Activated CD4-positive, alpha-beta memory T cell treated with anti-CD3 and anti-CD28 coated beads, Interleukin-2, amount 10 ng/mL, durations not matched to agents 7 days and 5 days (primary cell): ENCODE measurements around the gene ZNF287. TPM values are rescaled to one million over a fixed set of nuclear protein-coding genes. Genes with fewer than 3 reads are reported as not detected.
"Not testable (repeated sequence)": the region's sequence is repeated elsewhere in the genome, so short reads cannot be mapped to it uniquely, and the experiment has no call there.

Source experiments
- CTCF ChIA-PET: fragments of 350-600 bp; sonication (Branson Sonifier 250); formaldehyde crosslinking; loops from one replicate; lab custom pipeline; 2021; ENCODE audit warnings: antibody characterized with exemption, inconsistent platforms; lab: Charles Lee
- POLR2A ChIA-PET: fragments of 350-600 bp; sonication (Branson Sonifier 250); formaldehyde crosslinking; loops from one replicate; lab custom pipeline; 2021; ENCODE audit warnings: antibody characterized with exemption; lab: Charles Lee
- DNase-seq: peaks from one replicate; pipeline ENCODE4 v3.0.0-alpha.2; 2020
- H3K27ac Mint-ChIP-seq: one replicate; pipeline ENCODE4 v1.8.0; 2021; ENCODE audit warnings: mild to moderate bottlenecking, mixed read lengths
- H3K27me3 Mint-ChIP-seq: one replicate; pipeline ENCODE4 v1.8.0; 2021; ENCODE audit warnings: mixed read lengths
- H3K36me3 Mint-ChIP-seq: one replicate; pipeline ENCODE4 v1.8.0; 2021; ENCODE audit warnings: low read depth, mixed read lengths
- H3K4me1 Mint-ChIP-seq: one replicate; pipeline ENCODE4 v1.8.0; 2021; ENCODE audit warnings: mixed read lengths
- H3K4me3 Mint-ChIP-seq: one replicate; pipeline ENCODE4 v1.8.0; 2021; ENCODE audit warnings: mild to moderate bottlenecking, mixed read lengths
- H3K9me3 Mint-ChIP-seq: one replicate; pipeline ENCODE4 v1.8.0; 2021; ENCODE audit warnings: mixed read lengths
- total RNA-seq, 2 experiments: library from RNA; stranded (reverse); gene quantifications; one replicate each; pipeline ENCODE4 v1.2.3, GENCODE V29; 2021

The ZNF287 gene
- total RNA-seq, 2 experiments from 2014 or later, result 7.4 TPM

GRCh38 chr17:16551878-16552636 is 16.9 kb downstream of the ZNF287 start:
- CTCF ChIA-PET, result no interaction called here
- peaks cover 46% of the 10 kb centered on the region for H3K36me3 Mint-ChIP-seq

GRCh38 chr17:16537130-16537458 is 31.9 kb downstream of the ZNF287 start:
- no peak for DNase-seq
- peaks cover 18% of the 10 kb centered on the region for H3K9me3 Mint-ChIP-seq
- peak overlapping the region; percentile 97 for H3K27ac Mint-ChIP-seq
- H3K36me3 Mint-ChIP-seq, result peaks cover 9% of the 10 kb centered on the region
- CTCF ChIA-PET, result interaction anchor here (1.0 to 3.0 kb wide), 7 partner anchors 14 to 156 kb away, joined by 3 to 34 read pairs (median 4); partner anchors contain the start of genes TRPV2 and UBB
- peaks cover 3% of the 10 kb centered on the region for H3K27me3 Mint-ChIP-seq
- H3K4me1 Mint-ChIP-seq, result peaks cover 19% of the 10 kb centered on the region
- POLR2A ChIA-PET, result interaction anchor here (1.8 to 2.6 kb wide), 4 partner anchors 47 to 322 kb away, joined by 6 to 15 read pairs (median 8); partner anchors contain the start of gene NCOR1
- H3K4me3 Mint-ChIP-seq, result peak overlapping the region; percentile 97

More at GRCh38 chr17:16551878-16552636, 16.9 kb downstream of the ZNF287 start:
- Mint-ChIP-seq H3K27me3 (no peaks in the 10 kb centered on the region), H3K27ac (no peak overlapping the region), H3K4me3 (no peak overlapping the region), H3K4me1 (no peaks in the 10 kb centered on the region), H3K9me3 (peaks cover 71% of the 10 kb centered on the region)
- POLR2A ChIA-PET, result no interaction called here
- DNase-seq, result no peak

GRCh38 chr17:16534236-16534635 is 34.8 kb downstream of the ZNF287 start:
- Mint-ChIP-seq H3K36me3 (peaks cover 9% of the 10 kb centered on the region), H3K27me3 (peaks cover 12% of the 10 kb centered on the region), H3K27ac (no peak overlapping the region), H3K4me3 (no peak overlapping the region), H3K9me3 (peaks cover 8% of the 10 kb centered on the region), H3K4me1 (peaks cover 19% of the 10 kb centered on the region)
- no peak for DNase-seq
- CTCF ChIA-PET, result interaction anchor here (0.7 to 1.0 kb wide), 2 partner anchors 13 to 43 kb away, joined by 3 read pairs; partner anchors contain the start of gene LRRC75A
- POLR2A ChIA-PET, result interaction anchor here (1.1 kb wide), 1 partner anchor 93 kb away, joined by 3 read pairs; no protein-coding TSS in a partner anchor

GRCh38 chr17:16529906-16530305 is 39.1 kb downstream of the ZNF287 start:
- Mint-ChIP-seq H3K4me3 (no peak overlapping the region), H3K27ac (no peak overlapping the region)
- DNase-seq, result no peak

GRCh38 chr17:16527298-16527697 is 41.7 kb downstream of the ZNF287 start:
- ChIA-PET CTCF (interaction anchor here (1.3 kb wide), 1 partner anchor 9 kb away, joined by 3 read pairs; no protein-coding TSS in a partner anchor), POLR2A (no interaction called here)
- H3K27ac Mint-ChIP-seq, result no peak overlapping the region
- peaks cover 2% of the 10 kb centered on the region for H3K4me1 Mint-ChIP-seq
- DNase-seq, result no peak
- H3K4me3 Mint-ChIP-seq, result no peak overlapping the region
- H3K27me3 Mint-ChIP-seq, result peaks cover 35% of the 10 kb centered on the region
- H3K36me3 Mint-ChIP-seq, result no peaks in the 10 kb centered on the region
- no peaks in the 10 kb centered on the region for H3K9me3 Mint-ChIP-seq

More at GRCh38 chr17:16529906-16530305, 39.1 kb downstream of the ZNF287 start:
- H3K27me3 Mint-ChIP-seq, result peaks cover 32% of the 10 kb centered on the region
- no peaks in the 10 kb centered on the region for H3K9me3 Mint-ChIP-seq
- H3K4me1 Mint-ChIP-seq, result peaks cover 3% of the 10 kb centered on the region
- ChIA-PET CTCF (interaction anchor here (2.0 kb wide), 1 partner anchor 8 kb away, joined by 7 read pairs; no protein-coding TSS in a partner anchor), POLR2A (no interaction called here)
- H3K36me3 Mint-ChIP-seq, result no peaks in the 10 kb centered on the region

GRCh38 chr17:16525556-16525955 is 43.4 kb downstream of the ZNF287 start:
- CTCF ChIA-PET, result interaction anchor here (0.7 to 1.2 kb wide), 2 partner anchors 19 to 64 kb away, joined by 3 to 4 read pairs; no protein-coding TSS in a partner anchor
- H3K36me3 Mint-ChIP-seq, H3K4me3 Mint-ChIP-seq, H3K4me1 Mint-ChIP-seq, H3K27ac Mint-ChIP-seq, H3K9me3 Mint-ChIP-seq, POLR2A ChIA-PET, DNase-seq: not testable (repeated sequence)
- H3K27me3 Mint-ChIP-seq, result peaks cover 33% of the 10 kb centered on the region

- no peaks in the 10 kb centered on the region for H3K9me3 Mint-ChIP-seq
- H3K27ac Mint-ChIP-seq, result no peak overlapping the region
- H3K27me3 Mint-ChIP-seq, result peaks cover 29% of the 10 kb centered on the region
- no peaks in the 10 kb centered on the region for H3K36me3 Mint-ChIP-seq
- H3K4me3 Mint-ChIP-seq, result no peak overlapping the region
- peaks cover 4% of the 10 kb centered on the region for H3K4me1 Mint-ChIP-seq
- ChIA-PET CTCF (interaction anchor here (0.5 to 4.9 kb wide), 28 partner anchors 9 to 520 kb away, joined by 3 to 63 read pairs (median 4); partner anchors contain the start of gene TRPV2), POLR2A (interaction anchor here (2.4 kb wide), 1 partner anchor 69 kb away, joined by 5 read pairs; no protein-coding TSS in a partner anchor)
- peak; percentile 69 for DNase-seq
Observed at GRCh38 chr17:16521070-16521727, 47.8 kb downstream of the ZNF287 start.

- ChIA-PET CTCF (interaction anchor here (0.9 to 1.2 kb wide), 4 partner anchors 8 to 155 kb away, joined by 3 to 6 read pairs (median 3); no protein-coding TSS in a partner anchor), POLR2A (no interaction called here)
- DNase-seq, result no peak
- peaks cover 5% of the 10 kb centered on the region for H3K4me1 Mint-ChIP-seq
- no peak overlapping the region for H3K27ac Mint-ChIP-seq
- no peaks in the 10 kb centered on the region for H3K36me3 Mint-ChIP-seq
- H3K4me3 Mint-ChIP-seq, result no peak overlapping the region
- H3K27me3 Mint-ChIP-seq, result peaks cover 40% of the 10 kb centered on the region
- no peaks in the 10 kb centered on the region for H3K9me3 Mint-ChIP-seq
Observed at GRCh38 chr17:16519021-16519420, 50.0 kb downstream of the ZNF287 start.

- Mint-ChIP-seq H3K36me3 (no peaks in the 10 kb centered on the region), H3K27ac (no peak overlapping the region), H3K4me3 (no peak overlapping the region), H3K27me3 (peaks cover 39% of the 10 kb centered on the region), H3K4me1 (peaks cover 5% of the 10 kb centered on the region), H3K9me3 (no peaks in the 10 kb centered on the region)
- ChIA-PET CTCF (interaction anchor here (0.7 to 1.4 kb wide), 5 partner anchors 8 to 154 kb away, joined by 3 to 5 read pairs (median 3); no protein-coding TSS in a partner anchor), POLR2A (no interaction called here)
- DNase-seq, result no peak
Observed at GRCh38 chr17:16517477-16517876, 51.5 kb downstream of the ZNF287 start.

GRCh38 chr17:16516594-16517051 is 52.4 kb downstream of the ZNF287 start:
- DNase-seq, result no peak
- Mint-ChIP-seq H3K4me3 (no peak overlapping the region), H3K9me3 (no peaks in the 10 kb centered on the region), H3K27me3 (peaks cover 39% of the 10 kb centered on the region), H3K4me1 (peaks cover 11% of the 10 kb centered on the region), H3K27ac (no peak overlapping the region), H3K36me3 (no peaks in the 10 kb centered on the region)
- ChIA-PET CTCF (interaction anchor here (0.7 to 1.1 kb wide), 3 partner anchors 7 to 68 kb away, joined by 3 to 5 read pairs (median 3); no protein-coding TSS in a partner anchor), POLR2A (no interaction called here)

- Mint-ChIP-seq H3K27me3 (peaks cover 39% of the 10 kb centered on the region), H3K4me3 (no peak overlapping the region), H3K9me3 (no peaks in the 10 kb centered on the region), H3K27ac (no peak overlapping the region), H3K4me1 (peaks cover 10% of the 10 kb centered on the region), H3K36me3 (no peaks in the 10 kb centered on the region)
- ChIA-PET POLR2A (no interaction called here), CTCF (interaction anchor here (1.1 kb wide), 1 partner anchor 62 kb away, joined by 5 read pairs; no protein-coding TSS in a partner anchor)
- DNase-seq, result no peak
Observed at GRCh38 chr17:16515933-16516332, 53.1 kb downstream of the ZNF287 start.

GRCh38 chr17:16513873-16514272 is 55.1 kb downstream of the ZNF287 start:
- CTCF ChIA-PET, result no interaction called here

More at GRCh38 chr17:16513873-16514272, 55.1 kb downstream of the ZNF287 start:
- H3K9me3 Mint-ChIP-seq, result no peaks in the 10 kb centered on the region
- H3K4me3 Mint-ChIP-seq, result no peak overlapping the region
- H3K4me1 Mint-ChIP-seq, result peaks cover 10% of the 10 kb centered on the region
- no peak overlapping the region for H3K27ac Mint-ChIP-seq
- DNase-seq, result no peak
- POLR2A ChIA-PET, result no interaction called here
- H3K27me3 Mint-ChIP-seq, result peaks cover 35% of the 10 kb centered on the region
- H3K36me3 Mint-ChIP-seq, result no peaks in the 10 kb centered on the region
